Neutrophil (primary cell): ENCODE measurements around the gene IQCM.

ENCODE experiments used
- H3K27ac ChIP-seq: fragments of 200-600 bp; sonication (generic); 2 replicates; pipeline ENCODE4 v1.5.1; 2016; ENCODE audit warnings: mild to moderate bottlenecking, moderate library complexity
- H3K27me3 ChIP-seq: fragments of 200-600 bp; sonication (generic); 2 replicates; pipeline ENCODE4 v1.6.0; 2016; ENCODE audit warnings: mild to moderate bottlenecking
- H3K36me3 ChIP-seq: fragments of 200-600 bp; sonication (generic); 2 replicates; pipeline ENCODE4 v1.5.1; 2017
- H3K4me1 ChIP-seq, 2 experiments: fragments of 200-600 bp in 1 of 2; sonication (generic) in 1 of 2; 1 replicate in 1 of 2; 2 replicates in 1 of 2; pipeline versions ENCODE4 v1.5.1 to v1.6.1; 2013 to 2016; ENCODE audit warnings: low read depth in 1 of 2, low read length in 1 of 2, mild to moderate bottlenecking in 1 of 2, moderate library complexity in 1 of 2; ENCODE audit not compliant: control insufficient read depth in 1 of 2, insufficient read depth in 1 of 2
- H3K4me3 ChIP-seq, 2 experiments: fragments of 200-600 bp in 1 of 2; sonication (generic) in 1 of 2; 1 replicate in 1 of 2; 2 replicates in 1 of 2; pipeline ENCODE4 v1.5.1; 2013 to 2016; ENCODE audit warnings: low read depth in 1 of 2, low read length in 1 of 2, mild to moderate bottlenecking in 1 of 2, moderate library complexity in 1 of 2
- H3K9me3 ChIP-seq: fragments of 200-600 bp; sonication (generic); 2 replicates; pipeline ENCODE4 v1.5.1; 2016
- TF ChIP-seq, protein P1 (sequence below): fragments of 200-600 bp; sonication (generic); IDR thresholded peaks from 2 replicates; pipeline ENCODE4 v1.5.1; 2016; ENCODE audit warnings: antibody characterized with exemption

IQCM gene

DNA sequence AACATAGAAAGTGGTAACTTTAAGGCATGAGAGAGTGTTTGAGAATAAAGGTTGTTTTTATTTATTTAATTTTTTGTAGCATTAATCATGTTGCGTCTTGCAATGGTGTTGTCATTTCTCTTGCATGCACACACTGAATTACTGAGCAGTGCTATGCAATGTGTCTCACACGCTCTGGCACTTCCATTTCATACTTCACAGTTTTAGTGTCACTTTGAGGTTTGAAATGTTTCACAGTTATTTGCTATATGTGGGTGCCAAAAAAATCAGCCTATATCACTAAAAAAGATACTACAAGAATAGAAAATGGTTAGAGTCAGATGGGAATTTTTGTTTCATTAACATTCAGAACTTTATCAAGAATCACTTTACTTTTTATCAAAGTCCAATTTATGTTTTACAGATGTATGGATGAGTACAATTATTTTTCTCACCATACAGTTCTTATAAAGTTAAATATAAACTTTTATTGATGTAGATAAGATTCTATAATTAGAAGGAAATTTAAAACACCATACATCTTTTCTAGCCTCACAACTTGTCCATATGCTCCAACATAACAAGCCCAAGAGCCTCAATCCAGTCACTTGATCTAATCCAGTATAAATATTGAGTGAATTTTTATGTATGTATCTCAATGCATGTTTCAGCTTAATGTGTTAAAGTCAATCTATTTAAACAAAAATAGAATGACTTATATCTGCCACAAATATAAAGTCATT is 114.0 kb downstream of the IQCM start:
- Histone ChIP-seq H3K27ac (no peak overlapping the region), H3K36me3 (no peaks in the 10 kb centered on the region), H3K9me3 (no peaks in the 10 kb centered on the region), H3K4me3 (no peak overlapping the region), H3K27me3 (no peaks in the 10 kb centered on the region), H3K4me1 (no peaks in the 10 kb centered on the region)
- TF ChIP-seq, protein P1, sequence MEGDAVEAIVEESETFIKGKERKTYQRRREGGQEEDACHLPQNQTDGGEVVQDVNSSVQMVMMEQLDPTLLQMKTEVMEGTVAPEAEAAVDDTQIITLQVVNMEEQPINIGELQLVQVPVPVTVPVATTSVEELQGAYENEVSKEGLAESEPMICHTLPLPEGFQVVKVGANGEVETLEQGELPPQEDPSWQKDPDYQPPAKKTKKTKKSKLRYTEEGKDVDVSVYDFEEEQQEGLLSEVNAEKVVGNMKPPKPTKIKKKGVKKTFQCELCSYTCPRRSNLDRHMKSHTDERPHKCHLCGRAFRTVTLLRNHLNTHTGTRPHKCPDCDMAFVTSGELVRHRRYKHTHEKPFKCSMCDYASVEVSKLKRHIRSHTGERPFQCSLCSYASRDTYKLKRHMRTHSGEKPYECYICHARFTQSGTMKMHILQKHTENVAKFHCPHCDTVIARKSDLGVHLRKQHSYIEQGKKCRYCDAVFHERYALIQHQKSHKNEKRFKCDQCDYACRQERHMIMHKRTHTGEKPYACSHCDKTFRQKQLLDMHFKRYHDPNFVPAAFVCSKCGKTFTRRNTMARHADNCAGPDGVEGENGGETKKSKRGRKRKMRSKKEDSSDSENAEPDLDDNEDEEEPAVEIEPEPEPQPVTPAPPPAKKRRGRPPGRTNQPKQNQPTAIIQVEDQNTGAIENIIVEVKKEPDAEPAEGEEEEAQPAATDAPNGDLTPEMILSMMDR, result no peak

DNA sequence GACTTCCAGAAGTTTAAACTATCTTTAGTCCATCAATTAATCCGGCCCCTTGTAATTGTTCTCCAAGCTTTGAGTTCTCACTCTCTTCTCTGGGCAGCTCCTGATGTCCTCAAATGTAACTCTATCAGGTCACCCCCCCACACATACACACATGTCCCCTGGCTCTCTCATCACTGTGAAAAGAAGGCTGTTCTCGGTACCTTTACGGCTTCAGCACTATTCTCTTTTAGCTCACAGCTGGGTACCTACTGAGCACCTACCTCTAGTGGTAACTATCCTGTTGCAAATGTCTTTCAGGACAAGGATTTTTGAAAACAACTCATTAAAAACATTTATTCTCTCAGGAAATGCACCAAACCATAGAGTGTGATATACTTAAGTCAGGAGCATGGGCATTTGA is 115.4 kb downstream of the IQCM start:
- no peak overlapping the region for H3K4me3 ChIP-seq
- TF ChIP-seq, protein P1, result no peak

DNA sequence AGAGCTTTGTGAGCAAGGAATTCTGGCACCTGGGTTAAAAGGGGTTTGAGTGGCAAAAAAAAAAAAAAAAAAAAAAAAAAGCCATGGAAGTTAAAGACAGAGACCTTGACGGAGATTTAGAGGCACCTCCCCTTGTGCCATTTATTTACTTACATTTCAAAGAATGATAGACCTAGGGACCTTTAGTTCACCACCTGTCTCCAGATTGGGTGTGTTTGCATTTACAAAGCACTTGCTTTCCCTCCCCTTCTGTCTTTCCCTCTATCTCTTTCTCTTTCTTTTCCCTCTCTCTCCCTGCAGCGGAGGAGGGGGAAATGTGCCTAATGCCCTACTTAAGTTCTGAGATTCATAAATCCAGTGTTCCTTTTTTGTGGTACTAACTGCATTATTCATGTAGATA is 116.0 kb downstream of the IQCM start:
- no peaks in the 10 kb centered on the region for H3K27me3 ChIP-seq
- H3K9me3 ChIP-seq, result no peaks in the 10 kb centered on the region
- TF ChIP-seq, protein P1, result no peak
- H3K4me3 ChIP-seq, result no peak overlapping the region
- H3K4me1 ChIP-seq, result no peaks in the 10 kb centered on the region
- no peak overlapping the region for H3K27ac ChIP-seq
- no peaks in the 10 kb centered on the region for H3K36me3 ChIP-seq

More for the DNA sequence above, 115.4 kb downstream of the IQCM start:
- no peaks in the 10 kb centered on the region for H3K9me3 ChIP-seq
- no peaks in the 10 kb centered on the region for H3K36me3 ChIP-seq
- no peak overlapping the region for H3K27ac ChIP-seq
- no peaks in the 10 kb centered on the region for H3K4me1 ChIP-seq
- no peaks in the 10 kb centered on the region for H3K27me3 ChIP-seq

DNA sequence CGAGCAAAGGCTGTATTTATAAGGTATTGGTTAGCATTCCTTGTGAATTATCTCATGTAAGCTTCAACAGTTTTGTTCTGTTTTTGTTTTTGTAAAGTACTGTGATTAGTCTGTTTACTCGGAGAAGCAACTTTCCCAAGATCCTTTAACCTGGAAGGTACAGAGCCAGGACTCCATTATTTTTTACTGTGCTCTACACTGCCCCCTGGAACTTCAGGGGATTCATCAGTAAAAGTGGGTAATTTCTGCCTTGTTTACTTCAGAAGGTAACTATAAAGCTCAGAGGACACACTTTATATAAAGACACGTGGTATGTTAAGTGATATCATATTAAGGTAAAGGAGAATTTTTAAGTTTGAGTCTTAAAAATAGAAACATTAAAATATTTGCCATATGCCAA is 124.9 kb downstream of the IQCM start:
- TF ChIP-seq, protein P1, result no peak
- Histone ChIP-seq H3K4me3 (no peak overlapping the region), H3K27me3 (no peaks in the 10 kb centered on the region), H3K27ac (no peak overlapping the region), H3K36me3 (no peaks in the 10 kb centered on the region), H3K4me1 (no peaks in the 10 kb centered on the region), H3K9me3 (no peaks in the 10 kb centered on the region)

DNA sequence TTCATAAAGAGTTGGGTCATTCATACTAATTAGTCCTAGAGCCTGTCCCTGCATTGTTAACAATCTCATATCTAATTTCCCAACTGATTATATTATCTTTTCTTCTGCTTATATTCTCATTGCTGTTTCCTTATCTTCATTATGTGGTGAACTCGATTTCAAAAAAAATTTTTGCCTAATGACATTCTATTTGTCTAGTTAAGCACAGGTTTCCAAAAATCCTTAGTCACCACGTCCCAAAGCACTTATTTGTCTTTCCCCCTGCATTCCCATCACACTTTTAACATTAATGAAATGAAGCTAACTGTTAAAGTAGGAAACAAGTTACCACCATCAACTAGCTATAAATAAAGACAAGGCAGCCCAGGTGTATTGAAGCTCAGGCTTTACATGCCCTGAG is 131.1 kb downstream of the IQCM start:
- Histone ChIP-seq H3K27ac (no peak overlapping the region), H3K4me1 (no peaks in the 10 kb centered on the region), H3K27me3 (no peaks in the 10 kb centered on the region), H3K9me3 (no peaks in the 10 kb centered on the region), H3K36me3 (no peaks in the 10 kb centered on the region), H3K4me3 (no peak overlapping the region)
- TF ChIP-seq, protein P1, result no peak
